Fibroblast of the aortic adventitia (primary cell): ENCODE data around the gene DERA. TPM values are rescaled to one million over a fixed set of nuclear protein-coding genes. Genes with fewer than 3 reads are reported as not detected.
"Not testable (repeated sequence)": the region's sequence is repeated elsewhere in the genome, so short reads cannot be mapped to it uniquely, and the experiment has no call there.

Source experiments
- DNase-seq: peaks from one replicate; pipeline ENCODE4 v3.0.0-alpha.2; 2010; ENCODE audit warnings: low read depth
- H3K4me3 ChIP-seq: 2 replicates; pipeline ENCODE4 v1.5.1; 2011; ENCODE audit warnings: low read depth, mild to moderate bottlenecking, control low read depth, low read length, moderate library complexity
- total RNA-seq: library from RNA; depleted of rRNA; stranded (reverse); fragments of >200 nt; gene quantifications from 2 replicates; pipeline ENCODE4 v1.2.3, GENCODE V29; 2012; ENCODE audit warnings: low replicate concordance
- TF ChIP-seq, protein P1 (sequence below): IDR thresholded peaks from 2 replicates; pipeline ENCODE4 v1.5.1; 2011; ENCODE audit warnings: mild to moderate bottlenecking, low read length, control low read depth, inconsistent platforms; ENCODE audit not compliant: insufficient read depth

DERA gene
- total RNA-seq, 1 donor, result 72.2 TPM

- TF ChIP-seq, protein P1, sequence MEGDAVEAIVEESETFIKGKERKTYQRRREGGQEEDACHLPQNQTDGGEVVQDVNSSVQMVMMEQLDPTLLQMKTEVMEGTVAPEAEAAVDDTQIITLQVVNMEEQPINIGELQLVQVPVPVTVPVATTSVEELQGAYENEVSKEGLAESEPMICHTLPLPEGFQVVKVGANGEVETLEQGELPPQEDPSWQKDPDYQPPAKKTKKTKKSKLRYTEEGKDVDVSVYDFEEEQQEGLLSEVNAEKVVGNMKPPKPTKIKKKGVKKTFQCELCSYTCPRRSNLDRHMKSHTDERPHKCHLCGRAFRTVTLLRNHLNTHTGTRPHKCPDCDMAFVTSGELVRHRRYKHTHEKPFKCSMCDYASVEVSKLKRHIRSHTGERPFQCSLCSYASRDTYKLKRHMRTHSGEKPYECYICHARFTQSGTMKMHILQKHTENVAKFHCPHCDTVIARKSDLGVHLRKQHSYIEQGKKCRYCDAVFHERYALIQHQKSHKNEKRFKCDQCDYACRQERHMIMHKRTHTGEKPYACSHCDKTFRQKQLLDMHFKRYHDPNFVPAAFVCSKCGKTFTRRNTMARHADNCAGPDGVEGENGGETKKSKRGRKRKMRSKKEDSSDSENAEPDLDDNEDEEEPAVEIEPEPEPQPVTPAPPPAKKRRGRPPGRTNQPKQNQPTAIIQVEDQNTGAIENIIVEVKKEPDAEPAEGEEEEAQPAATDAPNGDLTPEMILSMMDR, result peak; percentile 59
- peak; percentile 43 for DNase-seq
- H3K4me3 ChIP-seq, result no peak overlapping the region
Observed at GRCh38 chr12:15899282-15899870, 11.8 kb upstream of the DERA start.

DNA sequence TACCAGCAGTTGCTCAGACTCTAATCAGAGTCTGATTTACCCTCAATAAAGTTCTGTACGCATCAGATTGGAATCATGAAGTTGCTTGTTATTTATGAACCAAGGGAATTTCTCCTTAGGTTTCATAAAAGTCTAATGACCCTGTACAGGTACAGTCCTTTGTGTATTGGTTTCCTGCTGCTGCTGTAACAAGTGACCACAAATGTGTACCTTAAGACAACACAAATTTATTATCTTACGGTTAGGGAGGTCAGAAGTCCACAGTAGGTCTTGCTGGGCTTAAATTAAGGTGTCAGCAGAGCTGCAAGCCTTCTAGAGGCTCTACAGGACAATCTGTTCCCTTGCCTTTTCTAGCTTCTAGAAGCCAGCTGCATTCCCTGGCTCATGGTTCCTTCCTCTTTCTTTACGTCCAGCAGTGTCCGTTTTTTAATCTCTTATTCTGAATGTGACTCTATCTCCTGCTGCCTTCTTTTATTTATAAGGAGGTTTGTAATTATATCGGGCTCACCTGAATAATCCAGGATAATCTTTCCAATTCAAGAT lies 6.7 kb upstream of the DERA start:
- H3K4me3 ChIP-seq, result no peak overlapping the region
- TF ChIP-seq, protein P1, result no peak
- no peak for DNase-seq

GRCh38 chr12:15910468-15910863 lies 666 bp upstream of the DERA start:
- DNase-seq, result no peak
- H3K4me3 ChIP-seq, result peak overlapping the region; percentile 80
- TF ChIP-seq, protein P1, result no peak

- peak overlapping the region; percentile 80 for H3K4me3 ChIP-seq
- DNase-seq, result not testable (repeated sequence)
Observed at GRCh38 chr12:15911931-15912330, 799 bp downstream of the DERA start.

- DNase-seq, H3K4me3 ChIP-seq: not testable (repeated sequence)
Observed at GRCh38 chr12:15914131-15914530, 3.0 kb downstream of the DERA start.

DNA sequence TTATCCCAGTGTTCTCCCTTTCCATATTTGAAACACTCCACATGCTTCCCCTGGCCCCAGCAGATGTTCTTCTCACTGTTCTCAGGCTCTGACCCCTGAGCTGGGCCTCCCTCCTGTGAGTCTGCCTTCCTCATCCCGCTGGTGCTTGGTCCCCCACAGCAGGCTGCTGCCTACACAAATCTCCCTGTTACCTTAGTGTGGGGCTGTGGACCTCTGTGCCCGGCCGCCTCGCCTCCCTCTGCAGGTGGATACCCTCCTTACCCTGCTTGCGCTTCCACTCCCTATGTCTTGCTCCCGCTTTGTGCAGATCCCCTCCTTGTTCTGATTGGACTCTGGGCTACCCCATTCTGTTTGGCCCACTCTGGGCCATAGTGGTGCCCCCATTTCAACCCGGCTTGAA lies 6.9 kb downstream of the DERA start:
- H3K4me3 ChIP-seq, result no peak overlapping the region
- TF ChIP-seq, protein P1, result no peak
- no peak for DNase-seq

DNA sequence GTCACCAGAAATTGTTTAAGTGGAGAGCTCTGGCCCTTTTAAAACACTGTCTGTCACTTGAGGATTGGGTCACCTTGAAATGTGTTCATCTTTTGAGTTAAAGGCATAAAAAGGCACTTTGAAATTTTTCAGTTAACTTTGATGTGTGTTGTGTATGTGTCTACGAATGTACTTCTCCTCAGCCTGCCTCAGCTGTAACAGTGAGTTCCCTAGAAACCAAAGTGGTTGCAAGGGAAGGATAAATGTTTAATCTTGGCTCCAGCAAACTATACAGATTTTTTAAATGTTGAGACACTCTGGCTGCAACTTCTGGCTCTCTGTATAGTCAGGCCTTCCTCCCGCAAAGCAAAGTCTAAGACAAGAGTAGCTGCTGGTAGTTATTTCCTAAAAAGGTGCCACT lies 8.3 kb downstream of the DERA start:
- TF ChIP-seq, protein P1, result no peak
- H3K4me3 ChIP-seq, result no peak overlapping the region
- no peak for DNase-seq

DNA sequence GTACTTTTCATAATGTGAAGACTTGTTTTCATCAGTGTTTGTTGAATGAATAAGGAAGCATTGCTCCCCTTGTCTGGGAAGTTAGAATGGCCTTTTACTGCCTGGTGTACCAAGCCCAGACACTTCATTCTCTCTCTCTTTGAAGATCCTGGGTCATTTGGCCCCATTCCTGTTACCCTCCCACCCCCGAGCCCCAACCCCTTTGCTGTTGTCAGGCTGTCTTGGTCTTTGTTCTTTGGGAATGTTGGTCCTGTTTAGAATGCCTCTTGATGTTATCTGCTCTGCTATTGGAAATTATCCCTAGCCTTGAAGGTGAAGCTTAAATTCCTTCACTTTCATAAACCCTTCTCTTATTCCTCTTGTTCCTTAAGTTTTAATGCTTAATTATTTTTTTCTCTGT lies 13.8 kb downstream of the DERA start:
- TF ChIP-seq, protein P1, result no peak
- DNase-seq, result no peak
- no peak overlapping the region for H3K4me3 ChIP-seq
